A549 (cell line): ENCODE results near the gene PARP12. TPM values are rescaled to one million over a fixed set of nuclear protein-coding genes. Genes with fewer than 3 reads are reported as not detected.

ENCODE experiments used
- ATAC-seq, 2 experiments: fragments of 200-7000 bp in 1 of 2; fragments of >200 bp in 1 of 2; cut with Nextera tagmentation in 1 of 2; cut with Tn5 transposase in 1 of 2; 3 replicates each; pipeline versions ENCODE4 v1.8.0 to v1.9.1; 2018 to 2020; ENCODE audit warnings: mild to moderate bottlenecking in 1 of 2, moderate library complexity in 1 of 2
- CTCF ChIA-PET: fragments of 300-600 bp; sonication (Branson Sonifier 250); formaldehyde crosslinking; extraction: SDS; loops from one replicate; lab custom pipeline; 2021; ENCODE audit warnings: antibody characterized with exemption, inconsistent platforms; lab: Yijun Ruan, JAX
- POLR2A ChIA-PET: fragments of 350-600 bp; formaldehyde crosslinking; extraction: SDS; loops from one replicate; lab custom pipeline; 2021; ENCODE audit warnings: antibody characterized with exemption, inconsistent platforms; lab: Yijun Ruan, JAX
- DNase-seq, 2 experiments: peaks; one replicate each; pipeline versions ENCODE4 v3.0.0 to v3.0.0-alpha.2; 2011 to 2016; ENCODE audit warnings: low read depth in 1 of 2, low spot score in 1 of 2
- FAIRE-seq: peaks from 2 replicates; lab custom pipeline; 2011; peaks lifted over from hg19 to GRCh38; lab: Jason Lieb, UNC
- H3K27ac ChIP-seq, 2 experiments: fragments of >200 bp; sonication (Bioruptor Twin); formaldehyde crosslinking; 3 replicates each; pipeline ENCODE4 v1.5.1; 2016 to 2017
- H3K4me1 ChIP-seq: fragments of >200 bp; sonication (Bioruptor Twin); formaldehyde crosslinking; 3 replicates; pipeline ENCODE4 v1.6.1; 2016
- H3K4me2 ChIP-seq: fragments of >200 bp; sonication (Bioruptor Twin); formaldehyde crosslinking; 3 replicates; pipeline ENCODE4 v1.6.1; 2016
- H3K4me3 ChIP-seq: fragments of >200 bp; sonication (Bioruptor Twin); formaldehyde crosslinking; 3 replicates; pipeline ENCODE4 v1.5.1; 2016
- H3K9me3 ChIP-seq: fragments of >200 bp; sonication (Bioruptor Twin); formaldehyde crosslinking; 3 replicates; pipeline ENCODE4 v1.6.1; 2016
- BCL3 ChIP-seq: fragments of >200 bp; sonication (Bioruptor Twin); formaldehyde crosslinking; IDR thresholded peaks from 3 replicates; pipeline ENCODE4 v1.6.1; 2016
- CBX2 ChIP-seq: fragments of 200-600 bp; sonication (generic); IDR thresholded peaks from 2 replicates; pipeline ENCODE4 v1.6.1; 2016; ENCODE audit warnings: low read depth, mild to moderate bottlenecking, borderline replicate concordance
- CBX8 ChIP-seq: fragments of 200-600 bp; sonication (generic); IDR thresholded peaks from 2 replicates; pipeline ENCODE4 v1.6.1; 2016
- ELK1 ChIP-seq: fragments of 150-350 bp; IDR thresholded peaks from 2 replicates; pipeline ENCODE4 v1.6.1; 2014; ENCODE audit warnings: low read depth, mild to moderate bottlenecking, low read length
- GATA3 ChIP-seq: IDR thresholded peaks from 2 replicates; pipeline ENCODE4 v1.6.1; 2012; ENCODE audit warnings: borderline replicate concordance
- HDAC2 ChIP-seq: fragments of 200-600 bp; sonication (generic); IDR thresholded peaks from 2 replicates; pipeline ENCODE4 v1.6.1; 2016
- HES2 ChIP-seq: fragments of >200 bp; sonication (Bioruptor Twin); formaldehyde crosslinking; IDR thresholded peaks from 2 replicates; pipeline ENCODE4 v1.6.1; 2016
- HOXB13 ChIP-seq: fragments of 250-450 bp; sonication (Bioruptor Pico); IDR thresholded peaks from 2 replicates; pipeline ENCODE4 v1.5.0; 2020; ENCODE audit warnings: low read depth, mild to moderate bottlenecking, moderate library complexity
- JUNB ChIP-seq: fragments of >200 bp; sonication (Bioruptor Twin); formaldehyde crosslinking; IDR thresholded peaks from 2 replicates; pipeline ENCODE4 v1.6.1; 2016
- MAFK ChIP-seq: fragments of 450-650 bp; IDR thresholded peaks from 2 replicates; pipeline ENCODE4 v1.6.1; 2014; ENCODE audit not compliant: partially characterized antibody
- PHF8 ChIP-seq: fragments of 200-600 bp; sonication (generic); IDR thresholded peaks from 2 replicates; pipeline ENCODE4 v1.6.1; 2016; ENCODE audit warnings: low read depth, mild to moderate bottlenecking, antibody characterized with exemption, moderate library complexity, borderline replicate concordance
- REST ChIP-seq: fragments of 200-600 bp; sonication (generic); IDR thresholded peaks from 2 replicates; pipeline ENCODE4 v1.6.1; 2016; ENCODE audit warnings: antibody characterized with exemption, mild to moderate bottlenecking, moderate library complexity
- USF2 ChIP-seq: fragments of 450-650 bp; IDR thresholded peaks from 2 replicates; pipeline ENCODE4 v1.6.1; 2014; ENCODE audit warnings: antibody characterized with exemption
- ZFP36 ChIP-seq: fragments of 450-650 bp; IDR thresholded peaks from 2 replicates; pipeline ENCODE4 v1.6.1; 2014; ENCODE audit warnings: borderline replicate concordance; ENCODE audit not compliant: partially characterized antibody
- ZSCAN20 ChIP-seq: fragments of 250-450 bp; sonication (Bioruptor Pico); IDR thresholded peaks from 2 replicates; pipeline ENCODE4 v1.8.0; 2022; ENCODE audit warnings: mild to moderate bottlenecking, moderate library complexity
- WGBS: methylation state at CpG from one replicate; pipeline ENCODE4 v1.1.6; 2017; ENCODE audit errors: missing lambda C conversion rate; 5-methylcytosine and 5-hydroxymethylcytosine counted together
- polyA plus RNA-seq, 4 experiments: library from polyadenylated mRNA; depleted of rRNA in 3 of 4; stranded (reverse); fragments of >200 nt; fragmentation: RNase III in 1 of 4; extraction: RNeasy Plus Mini Kit Qiagen cat#74134 plus additional on column Dnase treatment in 1 of 4; gene quantifications; 2 replicates in 3 of 4; 3 replicates in 1 of 4; pipeline ENCODE4 v1.2.3, GENCODE V29; 2011 to 2017
- TF ChIP-seq, protein P1 (sequence below): fragments of >200 bp; sonication (Bioruptor Twin); formaldehyde crosslinking; IDR thresholded peaks from 3 replicates; pipeline ENCODE4 v1.5.1; 2016

Gene PARP12
- polyA plus RNA-seq, 2 of the 4 experiments (the other 2 are of a cell fraction): 10.0 to 16.0 TPM

GRCh38 chr7:140029072-140029471, 33.7 kb downstream of the PARP12 start (continued):
- TF ChIP-seq BCL3 (no peak), ZFP36 (no peak), JUNB (no peak), HES2 (no peak)
- TF ChIP-seq, protein P1, sequence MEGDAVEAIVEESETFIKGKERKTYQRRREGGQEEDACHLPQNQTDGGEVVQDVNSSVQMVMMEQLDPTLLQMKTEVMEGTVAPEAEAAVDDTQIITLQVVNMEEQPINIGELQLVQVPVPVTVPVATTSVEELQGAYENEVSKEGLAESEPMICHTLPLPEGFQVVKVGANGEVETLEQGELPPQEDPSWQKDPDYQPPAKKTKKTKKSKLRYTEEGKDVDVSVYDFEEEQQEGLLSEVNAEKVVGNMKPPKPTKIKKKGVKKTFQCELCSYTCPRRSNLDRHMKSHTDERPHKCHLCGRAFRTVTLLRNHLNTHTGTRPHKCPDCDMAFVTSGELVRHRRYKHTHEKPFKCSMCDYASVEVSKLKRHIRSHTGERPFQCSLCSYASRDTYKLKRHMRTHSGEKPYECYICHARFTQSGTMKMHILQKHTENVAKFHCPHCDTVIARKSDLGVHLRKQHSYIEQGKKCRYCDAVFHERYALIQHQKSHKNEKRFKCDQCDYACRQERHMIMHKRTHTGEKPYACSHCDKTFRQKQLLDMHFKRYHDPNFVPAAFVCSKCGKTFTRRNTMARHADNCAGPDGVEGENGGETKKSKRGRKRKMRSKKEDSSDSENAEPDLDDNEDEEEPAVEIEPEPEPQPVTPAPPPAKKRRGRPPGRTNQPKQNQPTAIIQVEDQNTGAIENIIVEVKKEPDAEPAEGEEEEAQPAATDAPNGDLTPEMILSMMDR: no peak

- Histone ChIP-seq H3K9me3 (no peaks in the 10 kb centered on the region), H3K4me2 (no peak overlapping the region), H3K4me3 (no peak overlapping the region), H3K27ac (no peak overlapping the region), H3K4me1 (no peaks in the 10 kb centered on the region)
- TF ChIP-seq USF2 (no peak), MAFK (no peak), HDAC2 (no peak), HOXB13 (CRISPR knock-in tag) (no peak), PHF8 (no peak), REST (no peak), CBX8 (no peak), ELK1 (no peak), CBX2 (no peak), ZSCAN20 (CRISPR knock-in tag) (no peak), GATA3 (no peak)
- TF ChIP-seq, protein P1: no peak
- POLR2A ChIA-PET: no interaction called here
- FAIRE-seq: no peak
- ATAC-seq: no peak
- CTCF ChIA-PET: interaction anchor here (1.2 kb wide), 1 partner anchor 11 kb away, joined by 3 read pairs; no protein-coding TSS in a partner anchor
- WGBS: 90% methylated on average over 4 of the region's 4 CpGs
- no peak for DNase-seq
These were observed 34.4 kb downstream of the PARP12 start for GRCh38 chr7:140028311-140028710.
